ENCODE data around the gene NDUFS7.

NDUFS7 gene

DNA sequence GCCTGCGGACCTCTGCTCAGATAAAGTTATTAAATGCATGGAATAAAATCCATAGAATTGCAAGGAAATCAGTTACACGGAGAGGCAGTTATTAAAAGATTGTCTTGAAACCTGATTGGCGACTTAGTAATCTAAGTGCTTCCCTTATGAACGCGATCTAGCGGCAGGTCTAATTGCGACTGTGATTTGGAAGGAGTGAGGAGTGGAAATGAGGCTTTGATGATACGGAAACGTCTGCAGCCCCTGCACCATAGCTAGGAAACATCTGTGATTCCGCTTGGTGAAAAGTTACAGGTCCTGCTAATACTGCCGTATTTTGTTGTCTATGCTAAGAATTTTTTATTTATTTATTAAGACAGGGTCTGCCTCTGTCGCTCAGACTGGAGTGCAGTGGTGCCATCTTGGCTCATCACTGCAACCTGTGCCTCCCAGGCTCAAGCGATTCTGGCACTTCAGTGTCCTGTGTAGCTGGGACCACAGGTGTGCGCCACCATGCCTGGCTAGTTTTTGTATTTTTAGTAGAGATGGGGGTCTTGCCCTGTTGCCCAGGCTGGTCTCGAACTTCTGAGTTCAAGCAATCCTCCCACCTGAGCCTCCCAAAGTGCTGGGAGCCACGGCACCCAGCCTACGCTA, 887 bp downstream of the NDUFS7 start:
- peak overlapping the region; percentile 100 for H3K27ac Mint-ChIP-seq

DNA sequence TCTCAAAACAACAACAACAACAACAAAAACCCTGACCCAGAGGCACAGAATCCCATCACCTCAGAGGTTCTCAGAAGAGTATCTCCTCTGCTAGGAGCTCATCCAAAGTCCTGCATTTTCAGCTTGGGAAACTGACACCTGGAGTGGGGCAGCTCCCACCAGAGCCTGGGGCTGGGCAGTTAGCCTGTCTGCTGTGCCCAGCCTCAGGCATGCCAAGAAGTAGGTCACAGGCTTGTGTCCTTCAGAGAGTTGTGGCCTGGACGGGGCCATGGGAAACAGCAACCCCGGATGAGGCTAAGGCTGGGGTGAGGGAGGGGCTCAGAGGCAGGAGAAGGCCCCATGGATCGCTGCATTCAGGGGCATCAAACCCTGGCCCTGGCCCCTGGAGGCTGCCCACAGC, 2.1 kb downstream of the NDUFS7 start:
- H3K27me3 Mint-ChIP-seq = peaks cover 5 to 9% of the 10 kb centered on the region in 2 donors
- no peak overlapping the region for H3K4me3 Mint-ChIP-seq
- H3K4me1 Mint-ChIP-seq (ENCODE audit: low read depth in 2 of 2) = peaks cover 25 to 28% of the 10 kb centered on the region in 2 donors
- H3K27ac Mint-ChIP-seq = no peak overlapping the region
- ATAC-seq (replicated peaks) (no peak), DNase-seq (no peak)
- H3K9me3 Mint-ChIP-seq = peaks cover 0 to 2% of the 10 kb centered on the region in 2 donors
- peaks cover 44% of the 10 kb centered on the region for H3K36me3 Mint-ChIP-seq (ENCODE audit: insufficient read depth)

More for the DNA sequence above, 887 bp downstream of the NDUFS7 start:
- Mint-ChIP-seq H3K4me3 (peak overlapping the region; percentile 97 to 99), H3K4me1 (ENCODE audit: low read depth in 2 of 2) (peaks cover 25 to 27% of the 10 kb centered on the region in 2 donors), H3K9me3 (peaks cover 0 to 2% of the 10 kb centered on the region in 2 donors), H3K36me3 (ENCODE audit: insufficient read depth) (peaks cover 38% of the 10 kb centered on the region), H3K27me3 (peaks cover 5 to 9% of the 10 kb centered on the region in 2 donors)
- ATAC-seq (replicated peaks) = no peak
- DNase-seq = no peak

DNA sequence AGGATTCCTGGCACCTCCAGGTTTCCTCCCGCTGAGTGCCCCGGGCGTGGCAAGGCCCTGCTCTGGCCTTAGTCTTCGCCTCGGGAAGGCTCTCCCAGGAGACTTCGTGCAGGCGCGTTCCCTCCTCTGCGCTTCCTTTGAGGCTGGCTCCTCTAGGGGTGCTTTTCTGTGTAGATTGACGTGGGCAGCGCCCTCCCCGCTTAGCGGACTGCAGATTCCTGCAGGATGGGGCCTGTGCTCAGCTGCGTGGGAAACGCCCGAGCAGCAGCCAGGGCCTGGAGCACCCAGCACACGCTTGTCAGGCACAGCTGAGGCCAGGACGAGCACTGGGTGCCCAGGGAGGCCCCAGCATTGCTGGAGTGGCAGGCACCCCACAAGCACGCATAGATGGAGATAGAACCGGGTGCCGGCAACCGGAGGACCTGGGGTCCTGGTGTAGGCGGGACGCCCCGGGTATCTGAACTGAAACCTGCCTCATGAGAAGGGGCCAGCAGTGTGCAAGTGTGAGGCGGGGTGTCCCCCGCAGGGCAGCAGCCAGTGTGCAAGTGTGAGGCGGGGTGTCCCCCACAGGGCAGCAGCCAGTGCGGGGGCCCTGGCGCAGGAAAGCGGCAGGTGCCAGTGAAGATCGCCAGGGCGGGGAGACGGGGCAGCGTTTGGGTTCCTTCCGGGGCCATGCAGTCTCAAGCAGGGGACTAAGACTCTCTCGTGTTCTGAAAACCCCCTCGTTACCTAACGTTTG, 3.4 kb downstream of the NDUFS7 start:
- Mint-ChIP-seq H3K4me3 (no peak overlapping the region), H3K4me1 (ENCODE audit: low read depth in 2 of 2) (peaks cover 25 to 28% of the 10 kb centered on the region in 2 donors), H3K27me3 (peaks cover 5 to 9% of the 10 kb centered on the region in 2 donors), H3K27ac (no peak overlapping the region), H3K9me3 (peaks cover 0 to 2% of the 10 kb centered on the region in 2 donors), H3K36me3 (ENCODE audit: insufficient read depth) (peaks cover 49% of the 10 kb centered on the region)
- no peak for ATAC-seq (replicated peaks)
- no peak for DNase-seq

DNA sequence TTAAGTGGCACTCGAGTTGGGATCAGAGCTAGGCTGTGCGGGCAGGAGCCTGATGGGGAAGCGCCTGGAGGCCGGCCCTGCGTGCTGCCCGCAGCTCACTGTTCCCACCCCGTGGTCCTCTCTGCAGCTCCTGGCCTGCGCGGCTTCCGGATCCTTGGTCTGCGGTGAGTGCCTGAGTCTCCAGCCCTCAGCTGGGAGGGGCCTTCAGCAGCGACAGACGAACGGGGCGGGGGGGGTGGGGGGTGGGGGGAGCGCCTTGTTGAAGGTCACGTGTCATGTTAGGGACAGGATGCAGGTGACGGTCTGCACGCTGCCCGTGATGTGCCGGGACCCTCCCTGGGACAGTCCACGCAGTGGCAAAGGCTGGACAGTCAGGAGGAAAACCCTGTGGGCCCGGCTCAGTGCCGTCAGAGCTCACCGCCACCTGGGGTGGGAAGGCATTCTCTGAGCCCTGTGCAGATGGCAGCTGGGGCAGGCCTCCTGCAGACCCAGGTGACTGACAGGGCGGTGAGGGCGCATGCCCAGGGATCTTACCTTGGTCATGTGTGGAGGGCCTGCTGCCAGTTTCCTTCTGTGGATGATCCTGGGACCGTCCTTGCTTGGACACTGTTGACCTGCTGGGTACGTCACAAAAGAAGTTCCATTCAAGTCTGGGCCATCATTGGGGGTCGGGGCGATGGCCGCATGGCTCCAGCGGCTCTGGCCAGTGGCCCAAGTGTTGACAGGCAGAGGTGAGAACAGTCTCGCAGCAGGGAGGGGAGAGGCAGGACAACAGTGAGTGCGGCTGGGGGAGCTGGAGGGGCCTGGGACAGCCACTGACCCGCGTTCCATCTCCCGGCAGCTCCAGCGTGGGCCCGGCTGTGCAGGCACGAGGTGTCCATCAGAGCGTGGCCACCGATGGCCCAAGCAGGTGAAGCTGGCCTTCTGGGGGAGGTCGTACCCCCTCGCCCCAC, 4.3 kb downstream of the NDUFS7 start:
- Mint-ChIP-seq H3K27me3 (peaks cover 5 to 8% of the 10 kb centered on the region in 2 donors), H3K9me3 (peaks cover 0 to 2% of the 10 kb centered on the region in 2 donors), H3K4me1 (ENCODE audit: low read depth in 2 of 2) (peaks cover 21 to 26% of the 10 kb centered on the region in 2 donors), H3K27ac (no peak overlapping the region), H3K36me3 (ENCODE audit: insufficient read depth) (peaks cover 49% of the 10 kb centered on the region), H3K4me3 (no peak overlapping the region)
- ATAC-seq (replicated peaks) (no peak), DNase-seq (no peak)

DNA sequence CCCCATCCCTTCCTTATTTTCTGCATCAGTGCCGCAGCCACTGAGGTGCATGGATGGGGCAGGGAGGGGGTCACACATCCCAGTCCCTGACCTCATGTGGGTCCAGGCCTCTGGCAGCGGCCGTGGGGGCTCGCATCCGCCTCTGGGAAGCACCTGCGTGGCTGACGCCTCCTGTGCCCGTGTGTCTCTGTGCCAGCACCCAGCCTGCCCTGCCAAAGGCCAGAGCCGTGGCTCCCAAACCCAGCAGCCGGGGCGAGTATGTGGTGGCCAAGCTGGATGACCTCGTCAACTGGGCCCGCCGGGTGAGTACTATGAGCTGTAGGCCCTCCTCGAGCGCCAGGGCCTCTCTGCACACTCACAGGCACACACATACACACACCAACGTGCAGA, 4.9 kb downstream of the NDUFS7 start:
- H3K9me3 Mint-ChIP-seq = no peaks in the 10 kb centered on the region
- ATAC-seq (replicated peaks) (no peak), DNase-seq (no peak)
- peaks cover 14 to 19% of the 10 kb centered on the region in 2 donors for H3K4me1 Mint-ChIP-seq (ENCODE audit: low read depth in 2 of 2)
- peaks cover under 1 to 1% of the 10 kb centered on the region in 2 donors for H3K27me3 Mint-ChIP-seq
- peaks cover 48% of the 10 kb centered on the region for H3K36me3 Mint-ChIP-seq (ENCODE audit: insufficient read depth)
- no peak overlapping the region for H3K27ac Mint-ChIP-seq
- no peak overlapping the region for H3K4me3 Mint-ChIP-seq

DNA sequence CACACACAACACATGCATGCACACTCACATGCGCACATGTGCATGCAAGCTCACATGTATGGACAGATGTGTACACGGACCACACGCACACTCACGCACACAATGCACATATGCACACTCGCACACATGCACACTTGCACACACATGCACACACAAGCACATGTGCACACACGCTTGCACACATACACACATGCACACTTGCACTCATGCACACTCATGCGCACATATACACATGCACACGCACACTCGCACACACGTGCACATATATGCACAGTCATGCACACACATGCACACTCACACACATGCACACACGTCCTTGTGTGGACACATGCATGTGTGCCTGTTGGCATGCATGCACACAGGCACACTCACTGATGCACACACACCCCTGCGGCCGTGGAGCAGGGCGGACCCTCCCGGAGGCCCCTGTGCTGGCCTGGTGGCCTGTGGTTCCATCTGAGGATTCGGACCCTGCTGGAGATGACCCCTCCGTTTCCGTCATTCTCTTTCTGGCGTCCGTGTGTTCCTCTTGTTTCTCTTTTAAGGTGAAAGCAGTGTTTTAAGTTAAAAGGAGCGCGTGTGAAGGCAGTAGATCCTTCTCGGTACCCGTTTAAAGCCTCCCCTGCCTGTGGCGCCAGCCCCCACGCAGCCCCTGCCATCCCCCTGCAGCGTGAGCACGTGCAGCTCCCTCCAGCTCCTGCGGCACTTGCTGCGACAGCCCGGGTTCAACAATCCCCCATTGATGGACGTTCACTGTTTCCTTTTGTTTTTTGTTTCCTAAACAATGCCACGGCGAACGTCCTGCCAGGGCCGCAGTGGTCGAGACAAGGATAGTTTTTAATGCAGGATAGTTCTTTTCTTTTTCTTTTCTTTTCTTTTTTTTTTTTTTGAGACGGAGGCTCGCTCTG, 5.6 kb downstream of the NDUFS7 start:
- Mint-ChIP-seq H3K27ac (no peak overlapping the region), H3K9me3 (no peaks in the 10 kb centered on the region), H3K36me3 (ENCODE audit: insufficient read depth) (peaks cover 41% of the 10 kb centered on the region), H3K4me3 (no peak overlapping the region), H3K4me1 (ENCODE audit: low read depth in 2 of 2) (peaks cover 12 to 16% of the 10 kb centered on the region in 2 donors), H3K27me3 (no peaks in the 10 kb centered on the region)
- ATAC-seq (replicated peaks) (no peak), DNase-seq (no peak)

DNA sequence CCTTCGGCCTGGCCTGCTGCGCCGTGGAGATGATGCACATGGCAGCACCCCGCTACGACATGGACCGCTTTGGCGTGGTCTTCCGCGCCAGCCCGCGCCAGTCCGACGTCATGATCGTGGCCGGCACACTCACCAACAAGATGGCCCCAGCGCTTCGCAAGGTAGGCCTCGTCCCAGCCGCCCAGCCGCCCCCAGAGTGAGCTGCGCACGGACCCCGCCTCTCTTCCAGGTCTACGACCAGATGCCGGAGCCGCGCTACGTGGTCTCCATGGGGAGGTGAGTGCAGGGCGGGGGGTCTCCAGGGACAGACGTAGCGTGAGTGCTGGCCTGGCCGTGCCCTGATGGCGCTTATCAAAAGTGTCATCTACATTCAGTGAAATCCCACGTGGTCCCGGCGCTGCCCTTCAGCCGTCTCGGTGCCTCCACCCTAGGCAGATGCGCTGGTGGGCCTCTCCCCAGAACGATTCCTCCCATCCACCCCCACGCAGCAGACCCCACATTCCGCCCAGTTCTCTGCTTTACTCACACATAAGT, 7.2 kb downstream of the NDUFS7 start:
- ATAC-seq (replicated peaks) = no peak
- no peaks in the 10 kb centered on the region for H3K9me3 Mint-ChIP-seq
- no peak overlapping the region for H3K27ac Mint-ChIP-seq
- H3K4me3 Mint-ChIP-seq = no peak overlapping the region
- no peaks in the 10 kb centered on the region for H3K27me3 Mint-ChIP-seq
- H3K36me3 Mint-ChIP-seq (ENCODE audit: insufficient read depth) = peaks cover 39% of the 10 kb centered on the region
- DNase-seq = no peak
- H3K4me1 Mint-ChIP-seq (ENCODE audit: low read depth in 2 of 2) = peaks cover 8 to 10% of the 10 kb centered on the region in 2 donors

DNA sequence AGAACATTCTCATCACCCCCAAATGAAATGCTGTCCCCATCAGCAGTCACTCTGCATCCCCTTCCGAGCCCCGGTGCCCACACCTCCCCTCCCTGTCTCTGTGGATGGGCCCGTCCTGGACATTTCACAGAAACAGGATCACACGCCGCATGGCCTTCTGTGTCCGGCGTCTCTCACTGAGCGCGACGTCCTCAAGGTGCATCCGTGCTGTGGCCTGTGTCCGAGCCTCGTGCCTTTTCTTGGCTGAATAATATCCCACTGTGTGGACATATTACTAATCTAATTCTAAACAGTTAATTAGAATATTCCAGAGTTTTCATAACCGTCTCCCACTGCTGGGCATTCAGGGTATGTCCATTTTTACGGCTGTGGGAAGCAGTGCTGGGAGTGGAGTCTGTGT, 8.7 kb downstream of the NDUFS7 start:
- no peak overlapping the region for H3K27ac Mint-ChIP-seq
- DNase-seq (no peak), ATAC-seq (replicated peaks) (no peak)
- H3K27me3 Mint-ChIP-seq = no peaks in the 10 kb centered on the region
- peaks cover 40% of the 10 kb centered on the region for H3K36me3 Mint-ChIP-seq (ENCODE audit: insufficient read depth)
- no peaks in the 10 kb centered on the region for H3K9me3 Mint-ChIP-seq
- H3K4me3 Mint-ChIP-seq = no peak overlapping the region
- H3K4me1 Mint-ChIP-seq (ENCODE audit: low read depth in 2 of 2) = peaks cover 0 to 5% of the 10 kb centered on the region in 2 donors

DNA sequence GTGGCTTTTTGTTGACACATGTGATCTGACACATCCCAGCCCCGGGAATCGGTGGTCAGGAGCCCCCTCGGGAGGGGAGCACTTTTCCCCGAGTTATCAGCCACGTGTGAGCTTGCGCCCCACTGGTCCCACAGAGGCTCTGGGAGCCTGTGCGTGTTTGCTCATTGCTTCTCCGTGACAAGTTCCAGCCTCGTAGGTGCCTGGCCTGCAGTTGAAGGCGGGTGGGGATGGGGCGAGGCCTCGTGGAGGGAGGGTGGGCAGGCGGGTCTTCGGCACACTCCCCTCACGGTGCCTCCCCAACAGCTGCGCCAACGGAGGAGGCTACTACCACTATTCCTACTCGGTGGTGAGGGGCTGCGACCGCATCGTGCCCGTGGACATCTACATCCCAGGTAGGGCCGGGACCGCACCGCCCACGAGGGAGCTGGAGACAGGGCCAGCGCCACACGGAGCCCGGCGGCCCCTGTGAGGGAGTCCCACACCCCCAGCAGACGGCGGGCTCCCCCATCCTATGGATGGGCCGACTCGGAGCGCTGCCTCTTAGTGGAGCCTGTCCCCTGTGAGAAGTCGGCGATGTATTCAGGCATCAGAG, 9.3 kb downstream of the NDUFS7 start:
- no peaks in the 10 kb centered on the region for H3K9me3 Mint-ChIP-seq
- ATAC-seq (replicated peaks) = no peak
- H3K36me3 Mint-ChIP-seq (ENCODE audit: insufficient read depth) = peaks cover 40% of the 10 kb centered on the region
- no peak overlapping the region for H3K4me3 Mint-ChIP-seq
- DNase-seq = no peak
- peaks cover 0 to 5% of the 10 kb centered on the region in 2 donors for H3K4me1 Mint-ChIP-seq (ENCODE audit: low read depth in 2 of 2)
- H3K27ac Mint-ChIP-seq = no peak overlapping the region
- no peaks in the 10 kb centered on the region for H3K27me3 Mint-ChIP-seq

DNA sequence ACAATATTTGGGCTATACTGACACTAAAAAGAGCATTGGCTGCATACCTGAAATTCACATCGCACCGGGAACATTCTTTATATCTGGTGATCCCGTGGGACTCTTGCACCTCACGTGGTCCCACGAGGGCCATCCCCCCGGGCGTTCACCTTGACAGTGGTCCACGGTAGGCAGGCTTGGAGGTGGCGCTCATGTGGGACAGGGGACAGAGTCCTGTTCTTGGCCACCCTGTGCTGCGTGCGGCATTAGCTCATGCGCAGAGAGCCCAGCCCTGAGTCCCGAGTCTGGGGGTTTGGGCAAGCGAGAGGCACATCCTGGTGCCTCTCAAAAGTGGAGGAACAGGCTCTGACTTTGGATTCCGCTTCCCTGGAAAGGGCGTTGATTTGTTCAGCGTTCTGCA, 10.1 kb downstream of the NDUFS7 start:
- Mint-ChIP-seq H3K4me1 (ENCODE audit: low read depth in 2 of 2) (peaks cover 0 to 7% of the 10 kb centered on the region in 2 donors), H3K4me3 (no peak overlapping the region), H3K36me3 (ENCODE audit: insufficient read depth) (peaks cover 40% of the 10 kb centered on the region), H3K27me3 (no peaks in the 10 kb centered on the region), H3K9me3 (no peaks in the 10 kb centered on the region), H3K27ac (no peak overlapping the region)
- no peak for ATAC-seq (replicated peaks)
- DNase-seq = no peak

DNA sequence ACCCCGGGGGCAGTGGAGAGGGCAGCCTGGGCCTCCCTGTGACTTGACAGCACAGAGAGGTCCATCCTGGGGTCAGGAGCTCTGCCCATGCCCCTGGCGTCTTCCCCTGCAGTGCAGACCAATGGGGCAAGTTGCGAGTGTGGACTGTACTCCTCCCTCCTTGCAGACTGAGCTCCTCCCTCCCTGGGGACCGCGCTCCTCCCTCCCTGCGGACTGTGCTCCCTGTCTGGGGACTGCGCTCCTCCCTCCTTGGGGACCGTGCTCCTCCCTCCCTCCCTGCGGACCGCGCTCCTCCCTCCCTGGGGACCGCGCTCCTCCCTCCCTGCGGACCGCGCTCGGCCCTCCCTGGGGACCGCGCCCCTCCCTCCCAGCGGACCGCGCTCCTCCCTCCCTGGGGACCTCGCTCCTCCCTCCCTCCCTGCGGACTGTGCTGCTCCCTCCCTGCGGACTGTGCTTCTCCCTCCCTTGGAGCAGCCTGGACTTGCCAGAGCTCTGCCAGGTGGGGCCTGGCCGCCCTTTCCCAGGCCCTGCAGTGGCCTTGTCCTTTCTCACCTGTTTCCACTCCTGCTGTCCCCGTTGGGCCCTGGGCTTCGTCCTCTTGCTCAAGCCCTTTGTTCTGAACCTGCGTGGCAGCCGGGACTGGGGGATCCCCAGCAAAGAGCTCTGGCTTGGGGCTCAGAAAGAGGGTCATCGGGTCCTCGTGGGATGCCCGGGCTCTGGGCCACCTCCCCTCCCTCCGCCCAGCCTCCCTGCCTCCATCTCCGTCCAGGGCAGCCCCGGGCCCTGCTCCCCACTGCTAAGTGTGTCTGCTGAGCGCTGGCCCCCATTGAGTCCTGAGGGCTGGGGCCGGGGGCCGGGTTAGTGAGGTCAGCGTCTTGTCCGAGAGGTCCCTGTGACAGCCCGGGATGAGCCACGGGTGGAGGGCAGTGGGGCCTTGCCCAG, 10.8 kb downstream of the NDUFS7 start:
- Mint-ChIP-seq H3K27ac (no peak overlapping the region), H3K27me3 (no peaks in the 10 kb centered on the region), H3K9me3 (no peaks in the 10 kb centered on the region), H3K4me3 (no peak overlapping the region), H3K4me1 (ENCODE audit: low read depth in 2 of 2) (peaks cover 0 to 7% of the 10 kb centered on the region in 2 donors), H3K36me3 (ENCODE audit: insufficient read depth) (peaks cover 37% of the 10 kb centered on the region)
- no peak for ATAC-seq (replicated peaks)
- no peak for DNase-seq
